K562 (cell line): Measurements from ENCODE around the gene CDCA7L. TPM values are rescaled to one million over a fixed set of nuclear protein-coding genes. Genes with fewer than 3 reads are reported as not detected.

Source experiments
- ATAC-seq: fragments of 200-7000 bp; cut with Tn5 transposase; 3 replicates; pipeline ENCODE4 v1.9.1; 2020; ENCODE audit warnings: moderate library complexity
- BruUV-seq: library from RNA; stranded (reverse); fragments of 400-500 nt; replicated peaks from 2 replicates; lab custom pipeline; 2021; lab: Mats Ljungman, UMichigan
- CTCF ChIA-PET: fragments of 300-600 bp; formaldehyde crosslinking; extraction: SDS; loops from one replicate; lab custom pipeline; 2021; ENCODE audit warnings: low intra/inter-chr PET ratio; lab: Yijun Ruan, JAX
- POLR2A ChIA-PET: fragments of 300-600, 350-650 bp; sonication (Branson Sonifier 250); formaldehyde crosslinking; extraction: SDS; loops from one replicate; lab custom pipeline; 2021; ENCODE audit warnings: antibody characterized with exemption, inconsistent platforms; lab: Yijun Ruan, JAX
- DNase-seq, 4 experiments: peaks; one replicate each; pipeline versions ENCODE4 v3.0.0 to v3.0.0-alpha.2; 2011 to 2018; ENCODE audit warnings: low spot score in 3 of 4, mixed read lengths in 3 of 4; ENCODE audit errors: extremely low read depth in 1 of 4
- FAIRE-seq: peaks from 2 replicates; lab custom pipeline; 2011; peaks lifted over from hg19 to GRCh38; lab: Jason Lieb, UNC
- H2AFZ ChIP-seq: 2 replicates; pipeline ENCODE4 v1.6.0; 2011; ENCODE audit warnings: low read depth, low read length, control low read depth, inconsistent platforms
- H3K27ac ChIP-seq: fragments of 200-600 bp; 3 replicates; pipeline ENCODE4 v1.8.0; 2011; ENCODE audit warnings: low read depth, mild to moderate bottlenecking, control low read depth, inconsistent platforms, low read length, moderate library complexity, mixed read lengths; ENCODE audit errors: extremely low read depth
- H3K27me3 ChIP-seq, 2 experiments: fragments of 300-600 bp in 1 of 2; 2 replicates in 1 of 2; 3 replicates in 1 of 2; pipeline versions ENCODE4 v1.6.0 to v1.8.0; 2011; ENCODE audit warnings: inconsistent platforms in 2 of 2, low read length in 2 of 2, mild to moderate bottlenecking in 1 of 2, mixed read lengths in 1 of 2, moderate library complexity in 1 of 2; ENCODE audit not compliant: control insufficient read depth in 2 of 2, insufficient read depth in 2 of 2
- H3K36me3 ChIP-seq: fragments of 300-600 bp; 3 replicates; pipeline ENCODE4 v1.8.0; 2011; ENCODE audit warnings: mild to moderate bottlenecking, low read length, inconsistent platforms; ENCODE audit not compliant: control insufficient read depth, insufficient read depth
- H3K4me1 ChIP-seq, 2 experiments: fragments of 200-600 bp in 1 of 2; replicated peaks in 1 of 2; 2 replicates in 1 of 2; 3 replicates in 1 of 2; pipeline versions ENCODE4 v1.5.1 to v1.8.0; 2011; ENCODE audit warnings: inconsistent platforms in 2 of 2, low read length in 2 of 2, mild to moderate bottlenecking in 1 of 2, mixed read lengths in 1 of 2, moderate library complexity in 1 of 2; ENCODE audit not compliant: control insufficient read depth in 2 of 2, insufficient read depth in 2 of 2
- H3K4me2 ChIP-seq: 2 replicates; pipeline ENCODE4 v1.6.1; 2011; ENCODE audit warnings: low read length, control low read depth, inconsistent platforms, mixed read lengths; ENCODE audit not compliant: insufficient read depth
- H3K4me3 ChIP-seq: fragments of 200-600 bp; sonication (generic), shearing (Covaris generic); 2 replicates; pipeline ENCODE4 v1.5.1; 2016; ENCODE audit warnings: control low read depth, inconsistent platforms
- H3K79me2 ChIP-seq: fragments of 200-600 bp; 3 replicates; pipeline ENCODE4 v1.8.0; 2011; ENCODE audit warnings: low read length, inconsistent platforms; ENCODE audit not compliant: control insufficient read depth, insufficient read depth
- H3K9ac ChIP-seq, 2 experiments: 2 replicates each; pipeline versions ENCODE4 v1.6.0 to v1.6.1; 2011; ENCODE audit warnings: low read depth in 2 of 2, low read length in 2 of 2, control low read depth in 1 of 2, inconsistent platforms in 1 of 2, mild to moderate bottlenecking in 1 of 2, mixed read lengths in 1 of 2; ENCODE audit not compliant: insufficient read depth in 1 of 2
- H3K9me1 ChIP-seq: one replicate; pipeline ENCODE4 v1.6.0; 2011; ENCODE audit warnings: inconsistent platforms, mild to moderate bottlenecking, low read length, moderate library complexity; ENCODE audit not compliant: control insufficient read depth, insufficient read depth
- H3K9me3 ChIP-seq: replicated peaks from 2 replicates; pipeline ENCODE4 v1.5.1; 2011; ENCODE audit warnings: low read depth, low read length, inconsistent platforms; ENCODE audit not compliant: control insufficient read depth, insufficient read depth
- H4K20me1 ChIP-seq: replicated peaks from 2 replicates; pipeline ENCODE4 v1.6.1; 2011; ENCODE audit warnings: low read length, inconsistent platforms, mixed read lengths; ENCODE audit not compliant: control insufficient read depth, insufficient read depth
- CCNT2 ChIP-seq: IDR thresholded peaks from 2 replicates; pipeline ENCODE4 v1.6.1; 2011; ENCODE audit warnings: borderline replicate concordance, low read depth, mild to moderate bottlenecking, moderate library complexity, mixed read lengths, low read length; ENCODE audit not compliant: insufficient read length; ENCODE audit errors: extremely low read depth
- ELF2 ChIP-seq: fragments of 250-450 bp; sonication (Bioruptor Pico); IDR thresholded peaks from 2 replicates; pipeline ENCODE4 v1.5.0; 2021; ENCODE audit warnings: mild to moderate bottlenecking
- MAX ChIP-seq: sonication (generic); formaldehyde crosslinking; IDR thresholded peaks from 2 replicates; pipeline ENCODE4 v1.9.0; 2022; ENCODE audit warnings: mild to moderate bottlenecking, missing genetic modification reagents
- MAZ ChIP-seq, 2 experiments: fragments of 450-650 bp in 1 of 2; sonication (generic) in 1 of 2; formaldehyde crosslinking; IDR thresholded peaks in 1 of 2; conservative IDR thresholded peaks in 1 of 2; 2 replicates each; pipeline versions ENCODE4 v1.4.0 to v1.5.0; 2020; ENCODE audit warnings: mild to moderate bottlenecking in 1 of 2, missing genetic modification reagents in 1 of 2
- ZBTB17 ChIP-seq: fragments of 450-650 bp; formaldehyde crosslinking; IDR thresholded peaks from 2 replicates; pipeline ENCODE4 v1.4.0; 2020; ENCODE audit warnings: mild to moderate bottlenecking
- ZBTB8A ChIP-seq: fragments of 450-650 bp; IDR thresholded peaks from 2 replicates; pipeline ENCODE4 v1.6.1; 2018; ENCODE audit warnings: mild to moderate bottlenecking, moderate library complexity; ENCODE audit not compliant: partially characterized antibody
- ZKSCAN8 ChIP-seq: fragments of 200-800 bp; sonication (Bioruptor generic); IDR thresholded peaks from 2 replicates; pipeline ENCODE4 v1.6.1; 2016; ENCODE audit warnings: missing genetic modification characterization, missing compliant biosample characterization
- WGBS: fragments of 100-300 bp; shearing (Covaris generic); methylation state at CpG from one replicate; pipeline ENCODE4 v1.1.6; 2016; ENCODE audit warnings: low coverage, mixed read lengths; ENCODE audit not compliant: insufficient coverage; ENCODE audit errors: missing lambda C conversion rate; 5-methylcytosine and 5-hydroxymethylcytosine counted together
- in situ Hi-C: fragments of 300-500 bp; cut with MboI; formaldehyde crosslinking; loops from 4 replicates; pipeline ENCODE4 v1.15.0; 2018; ENCODE audit warnings: inconsistent platforms, mixed read lengths
- intact Hi-C: fragments of 100-400 bp; cut with micrococcal nuclease; formaldehyde crosslinking; loops from 2 replicates; pipeline ENCODE4 v1.14.2; 2022
- polyA plus RNA-seq, 8 experiments: library from polyadenylated mRNA; depleted of rRNA in 4 of 8; stranded (reverse) in 5 of 8; unstranded in 3 of 8; fragments of >200 nt; fragmentation: Nextera tagmentation in 2 of 8; fragmentation: Illumina TruSeq in 1 of 8; extraction: Ambion mirVana in 2 of 8; extraction: Trizol in 1 of 8; gene quantifications; 2 replicates each; pipeline versions ENCODE4 v1.2.1 to v1.2.3, GENCODE V29; 2011 to 2014; ENCODE audit warnings: inconsistent platforms in 1 of 8, missing spikeins in 1 of 8
- total RNA-seq, 7 experiments: library from RNA; depleted of rRNA in 6 of 7; stranded (reverse); fragments of >200 nt in 6 of 7; fragmentation: Illumina TruSeq in 2 of 7; extraction: Trizol in 2 of 7; gene quantifications; 2 replicates each; pipeline versions ENCODE4 v1.2.1 to v1.2.3, GENCODE V29; 2011 to 2021; ENCODE audit warnings: low replicate concordance in 1 of 7
- TF ChIP-seq, protein P1 (sequence below): fragments of 250-450 bp; sonication (Bioruptor Pico); IDR thresholded peaks from 2 replicates; pipeline ENCODE4 v1.4.0; 2020; ENCODE audit warnings: mild to moderate bottlenecking, moderate library complexity
- TF ChIP-seq, protein P2 (sequence below): fragments of 450-650 bp; IDR thresholded peaks from 2 replicates; pipeline ENCODE4 v1.6.1; 2017; ENCODE audit warnings: mild to moderate bottlenecking, moderate library complexity
- TF ChIP-seq, protein P3 (sequence below): fragments of 450-650 bp; IDR thresholded peaks from 2 replicates; pipeline ENCODE4 v1.7.1; 2018; ENCODE audit warnings: mild to moderate bottlenecking, low read depth; ENCODE audit not compliant: partially characterized antibody
- TF ChIP-seq, protein P4 (sequence below), 2 experiments: fragments of 450-650 bp in 1 of 2; IDR thresholded peaks; 2 replicates each; pipeline ENCODE4 v1.6.1; 2011 to 2017; ENCODE audit warnings: low read depth in 2 of 2, antibody characterized with exemption in 1 of 2, borderline replicate concordance in 1 of 2, low read length in 1 of 2, mild to moderate bottlenecking in 1 of 2, mixed read lengths in 1 of 2; ENCODE audit not compliant: control insufficient read depth in 1 of 2

Gene CDCA7L
- total and polyA plus RNA-seq, 9 of the 15 experiments (the other 6 are each of a cell fraction or from before 2014, with no cell fraction given) = 1.9 to 32.4 (median 3.1) TPM

GRCh38 chr7:21887353-21887752 lies 58.3 kb downstream of the CDCA7L start:
- no TSS peak for BruUV-seq
- no peak for TF ChIP-seq MAZ (CRISPR knock-in tag; conservative IDR thresholded peaks at IDR 0.05 in 1 of 2, IDR thresholded peaks at IDR 0.05 in 1 of 2)
- TF ChIP-seq MAX (CRISPR knock-in tag) = no peak
- TF ChIP-seq ELF2 = no peak
- no peak for TF ChIP-seq ZBTB17 (CRISPR knock-in tag)
- TF ChIP-seq, protein P1, sequence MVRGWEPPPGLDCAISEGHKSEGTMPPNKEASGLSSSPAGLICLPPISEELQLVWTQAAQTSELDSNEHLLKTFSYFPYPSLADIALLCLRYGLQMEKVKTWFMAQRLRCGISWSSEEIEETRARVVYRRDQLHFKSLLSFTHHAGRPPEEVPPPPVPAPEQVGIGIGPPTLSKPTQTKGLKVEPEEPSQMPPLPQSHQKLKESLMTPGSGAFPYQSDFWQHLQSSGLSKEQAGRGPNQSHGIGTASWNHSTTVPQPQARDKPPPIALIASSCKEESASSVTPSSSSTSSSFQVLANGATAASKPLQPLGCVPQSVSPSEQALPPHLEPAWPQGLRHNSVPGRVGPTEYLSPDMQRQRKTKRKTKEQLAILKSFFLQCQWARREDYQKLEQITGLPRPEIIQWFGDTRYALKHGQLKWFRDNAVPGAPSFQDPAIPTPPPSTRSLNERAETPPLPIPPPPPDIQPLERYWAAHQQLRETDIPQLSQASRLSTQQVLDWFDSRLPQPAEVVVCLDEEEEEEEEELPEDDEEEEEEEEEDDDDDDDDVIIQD (CRISPR knock-in tag) = no peak
- TF ChIP-seq, protein P2, sequence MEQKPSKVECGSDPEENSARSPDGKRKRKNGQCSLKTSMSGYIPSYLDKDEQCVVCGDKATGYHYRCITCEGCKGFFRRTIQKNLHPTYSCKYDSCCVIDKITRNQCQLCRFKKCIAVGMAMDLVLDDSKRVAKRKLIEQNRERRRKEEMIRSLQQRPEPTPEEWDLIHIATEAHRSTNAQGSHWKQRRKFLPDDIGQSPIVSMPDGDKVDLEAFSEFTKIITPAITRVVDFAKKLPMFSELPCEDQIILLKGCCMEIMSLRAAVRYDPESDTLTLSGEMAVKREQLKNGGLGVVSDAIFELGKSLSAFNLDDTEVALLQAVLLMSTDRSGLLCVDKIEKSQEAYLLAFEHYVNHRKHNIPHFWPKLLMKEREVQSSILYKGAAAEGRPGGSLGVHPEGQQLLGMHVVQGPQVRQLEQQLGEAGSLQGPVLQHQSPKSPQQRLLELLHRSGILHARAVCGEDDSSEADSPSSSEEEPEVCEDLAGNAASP = no peak
- TF ChIP-seq, protein P3, sequence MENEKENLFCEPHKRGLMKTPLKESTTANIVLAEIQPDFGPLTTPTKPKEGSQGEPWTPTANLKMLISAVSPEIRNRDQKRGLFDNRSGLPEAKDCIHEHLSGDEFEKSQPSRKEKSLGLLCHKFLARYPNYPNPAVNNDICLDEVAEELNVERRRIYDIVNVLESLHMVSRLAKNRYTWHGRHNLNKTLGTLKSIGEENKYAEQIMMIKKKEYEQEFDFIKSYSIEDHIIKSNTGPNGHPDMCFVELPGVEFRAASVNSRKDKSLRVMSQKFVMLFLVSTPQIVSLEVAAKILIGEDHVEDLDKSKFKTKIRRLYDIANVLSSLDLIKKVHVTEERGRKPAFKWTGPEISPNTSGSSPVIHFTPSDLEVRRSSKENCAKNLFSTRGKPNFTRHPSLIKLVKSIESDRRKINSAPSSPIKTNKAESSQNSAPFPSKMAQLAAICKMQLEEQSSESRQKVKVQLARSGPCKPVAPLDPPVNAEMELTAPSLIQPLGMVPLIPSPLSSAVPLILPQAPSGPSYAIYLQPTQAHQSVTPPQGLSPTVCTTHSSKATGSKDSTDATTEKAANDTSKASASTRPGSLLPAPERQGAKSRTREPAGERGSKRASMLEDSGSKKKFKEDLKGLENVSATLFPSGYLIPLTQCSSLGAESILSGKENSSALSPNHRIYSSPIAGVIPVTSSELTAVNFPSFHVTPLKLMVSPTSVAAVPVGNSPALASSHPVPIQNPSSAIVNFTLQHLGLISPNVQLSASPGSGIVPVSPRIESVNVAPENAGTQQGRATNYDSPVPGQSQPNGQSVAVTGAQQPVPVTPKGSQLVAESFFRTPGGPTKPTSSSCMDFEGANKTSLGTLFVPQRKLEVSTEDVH = no peak
- no peak for TF ChIP-seq ZBTB8A
- TF ChIP-seq, protein P4, sequence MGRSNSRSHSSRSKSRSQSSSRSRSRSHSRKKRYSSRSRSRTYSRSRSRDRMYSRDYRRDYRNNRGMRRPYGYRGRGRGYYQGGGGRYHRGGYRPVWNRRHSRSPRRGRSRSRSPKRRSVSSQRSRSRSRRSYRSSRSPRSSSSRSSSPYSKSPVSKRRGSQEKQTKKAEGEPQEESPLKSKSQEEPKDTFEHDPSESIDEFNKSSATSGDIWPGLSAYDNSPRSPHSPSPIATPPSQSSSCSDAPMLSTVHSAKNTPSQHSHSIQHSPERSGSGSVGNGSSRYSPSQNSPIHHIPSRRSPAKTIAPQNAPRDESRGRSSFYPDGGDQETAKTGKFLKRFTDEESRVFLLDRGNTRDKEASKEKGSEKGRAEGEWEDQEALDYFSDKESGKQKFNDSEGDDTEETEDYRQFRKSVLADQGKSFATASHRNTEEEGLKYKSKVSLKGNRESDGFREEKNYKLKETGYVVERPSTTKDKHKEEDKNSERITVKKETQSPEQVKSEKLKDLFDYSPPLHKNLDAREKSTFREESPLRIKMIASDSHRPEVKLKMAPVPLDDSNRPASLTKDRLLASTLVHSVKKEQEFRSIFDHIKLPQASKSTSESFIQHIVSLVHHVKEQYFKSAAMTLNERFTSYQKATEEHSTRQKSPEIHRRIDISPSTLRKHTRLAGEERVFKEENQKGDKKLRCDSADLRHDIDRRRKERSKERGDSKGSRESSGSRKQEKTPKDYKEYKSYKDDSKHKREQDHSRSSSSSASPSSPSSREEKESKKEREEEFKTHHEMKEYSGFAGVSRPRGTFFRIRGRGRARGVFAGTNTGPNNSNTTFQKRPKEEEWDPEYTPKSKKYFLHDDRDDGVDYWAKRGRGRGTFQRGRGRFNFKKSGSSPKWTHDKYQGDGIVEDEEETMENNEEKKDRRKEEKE (IDR thresholded peaks at IDR 0.05; ENCODE audit: borderline replicate concordance in 1 of 2, control insufficient read depth in 1 of 2, low read depth in 2 of 2, low read length in 1 of 2) = no peak
- no peak for TF ChIP-seq ZKSCAN8 (CRISPR knock-in tag)
- TF ChIP-seq CCNT2 = no peak

More at GRCh38 chr7:21887353-21887752, 58.3 kb downstream of the CDCA7L start:
- Histone ChIP-seq H3K4me3 (no peak overlapping the region), H3K4me2 (no peak overlapping the region), H3K27ac (no peak overlapping the region), H4K20me1 (no peaks in the 10 kb centered on the region), H3K79me2 (no peaks in the 10 kb centered on the region), H3K9me1 (no peaks in the 10 kb centered on the region), H3K9ac (no peak overlapping the region), H3K4me1 (no peaks in the 10 kb centered on the region), H3K27me3 (no peaks in the 10 kb centered on the region; a peak in 2 of 5 replicates), H3K36me3 (no peaks in the 10 kb centered on the region), H3K9me3 (no peaks in the 10 kb centered on the region), H2AFZ (no peak overlapping the region)
- ATAC-seq = no peak
- in situ Hi-C loops (no loop called here), intact Hi-C loops (no loop called here)
- no peak for FAIRE-seq
- no peak for DNase-seq
- 42% methylated on average over 2 of the region's 2 CpGs for WGBS
- ChIA-PET POLR2A (no interaction called here), CTCF (no interaction called here)
